H1 (cell line): ENCODE data around the gene FLT1. TPM values are rescaled to one million over a fixed set of nuclear protein-coding genes. Genes with fewer than 3 reads are reported as not detected.

ENCODE experiments used
- CTCF ChIA-PET: fragments of 300-600 bp; sonication (Branson Sonifier 250); formaldehyde crosslinking; loops from one replicate; lab custom pipeline; 2021; ENCODE audit not compliant: partially characterized antibody; lab: Charles Lee
- POLR2A ChIA-PET: fragments of 300-600 bp; sonication (Branson Sonifier 250); formaldehyde crosslinking; loops from one replicate; lab custom pipeline; 2021; ENCODE audit warnings: inconsistent platforms; ENCODE audit not compliant: partially characterized antibody; lab: Charles Lee
- DNase-seq, 2 experiments: peaks; one replicate each; pipeline versions ENCODE4 v3.0.0 to v3.0.0-alpha.2; 2010 to 2022; ENCODE audit warnings: low spot score in 2 of 2, low read depth in 1 of 2, mixed read lengths in 1 of 2
- FAIRE-seq: peaks from 2 replicates; lab custom pipeline; 2011; peaks lifted over from hg19 to GRCh38; lab: Jason Lieb, UNC
- H2AFZ ChIP-seq: 2 replicates; pipeline ENCODE4 v1.8.1; 2012; ENCODE audit warnings: low read length, inconsistent platforms
- H2AK5ac ChIP-seq: 2 replicates; pipeline ENCODE4 v1.6.1; 2013; ENCODE audit warnings: low read depth, low read length
- H2BK120ac ChIP-seq: replicated peaks from 2 replicates; pipeline ENCODE3; 2013; ENCODE audit warnings: low read depth, low read length, inconsistent platforms
- H2BK12ac ChIP-seq: 2 replicates; pipeline ENCODE4 v1.6.1; 2013; ENCODE audit warnings: low read depth, low read length
- H2BK15ac ChIP-seq: 2 replicates; pipeline ENCODE4 v1.6.1; 2013; ENCODE audit warnings: low read length
- H2BK20ac ChIP-seq: 2 replicates; pipeline ENCODE4 v1.6.1; 2013; ENCODE audit warnings: low read length
- H2BK5ac ChIP-seq: 2 replicates; pipeline ENCODE4 v1.6.1; 2013; ENCODE audit warnings: low read depth, low read length
- H3K14ac ChIP-seq: 2 replicates; pipeline ENCODE4 v1.6.1; 2013; ENCODE audit warnings: inconsistent platforms; ENCODE audit not compliant: insufficient read length
- H3K18ac ChIP-seq: 2 replicates; pipeline ENCODE4 v1.6.1; 2013; ENCODE audit warnings: low read length; ENCODE audit errors: extremely low read depth
- H3K23ac ChIP-seq: 2 replicates; pipeline ENCODE4 v1.6.1; 2013; ENCODE audit warnings: inconsistent platforms; ENCODE audit not compliant: insufficient read length
- H3K23me2 ChIP-seq: 2 replicates; pipeline ENCODE4 v1.6.1; 2013; ENCODE audit warnings: low read depth, low read length
- H3K27ac ChIP-seq: 2 replicates; pipeline ENCODE4 v1.6.1; 2011; ENCODE audit warnings: low read depth, low read length, inconsistent platforms
- H3K27me3 ChIP-seq, 4 experiments: replicated peaks in 1 of 4; 1 replicate in 1 of 4; 2 replicates in 3 of 4; pipeline versions ENCODE4 v1.6.1 to v1.8.1; 2011 to 2013; ENCODE audit warnings: low read length in 3 of 4, mild to moderate bottlenecking in 3 of 4, inconsistent platforms in 2 of 4, mixed read lengths in 2 of 4, moderate library complexity in 1 of 4; ENCODE audit not compliant: control insufficient read depth in 3 of 4, insufficient read depth in 3 of 4; ENCODE audit errors: extremely low read depth in 1 of 4
- H3K36me3 ChIP-seq, 4 experiments: 2 replicates each; pipeline versions ENCODE4 v1.6.1 to v1.8.1; 2011 to 2013; ENCODE audit warnings: mild to moderate bottlenecking in 4 of 4, low read length in 3 of 4, moderate library complexity in 2 of 4, control low read depth in 1 of 4, inconsistent platforms in 1 of 4; ENCODE audit not compliant: insufficient read depth in 4 of 4, control insufficient read depth in 2 of 4
- H3K4ac ChIP-seq: replicated peaks from 2 replicates; pipeline ENCODE3; 2013; ENCODE audit warnings: low read length, low read depth, mixed read lengths, inconsistent platforms; ENCODE audit not compliant: insufficient read length
- H3K4me1 ChIP-seq, 4 experiments: replicated peaks in 1 of 4; 1 replicate in 1 of 4; 2 replicates in 3 of 4; pipeline versions ENCODE4 v1.6.1 to v1.8.1; 2011 to 2013; ENCODE audit warnings: low read length in 3 of 4, inconsistent platforms in 2 of 4, mixed read lengths in 1 of 4; ENCODE audit not compliant: insufficient read depth in 4 of 4, control insufficient read depth in 3 of 4
- H3K4me2 ChIP-seq, 2 experiments: 2 replicates each; pipeline versions ENCODE4 v1.6.1 to v1.8.1; 2011 to 2013; ENCODE audit warnings: low read depth in 2 of 2, low read length in 2 of 2, control low read depth in 1 of 2, inconsistent platforms in 1 of 2, mild to moderate bottlenecking in 1 of 2; ENCODE audit not compliant: insufficient read depth in 1 of 2
- H3K4me3 ChIP-seq, 4 experiments: fragments of 200-600, 300-600 bp in 1 of 4; sonication (generic), shearing (Covaris generic), sonication (Bioruptor Twin) in 1 of 4; 2 replicates each; pipeline versions ENCODE4 v1.5.1 to v1.8.1; 2011 to 2016; ENCODE audit warnings: low read length in 4 of 4, low read depth in 3 of 4, control low read depth in 2 of 4, inconsistent platforms in 2 of 4, mild to moderate bottlenecking in 2 of 4, mixed read lengths in 1 of 4, moderate library complexity in 1 of 4; ENCODE audit not compliant: insufficient read depth in 2 of 4; ENCODE audit errors: extremely low read depth in 1 of 4
- H3K56ac ChIP-seq: replicated peaks from 2 replicates; pipeline ENCODE3; 2013; ENCODE audit warnings: low read depth, mild to moderate bottlenecking, mixed read lengths, low read length, inconsistent platforms; ENCODE audit not compliant: insufficient read length
- H3K79me1 ChIP-seq: 2 replicates; pipeline ENCODE4 v1.6.1; 2013; ENCODE audit warnings: low read depth, low read length, control low read depth
- H3K79me2 ChIP-seq, 2 experiments: 2 replicates each; pipeline versions ENCODE4 v1.6.1 to v1.8.1; 2012 to 2013; ENCODE audit warnings: low read length in 2 of 2, mild to moderate bottlenecking in 2 of 2, inconsistent platforms in 1 of 2; ENCODE audit not compliant: insufficient read depth in 2 of 2, control insufficient read depth in 1 of 2
- H3K9ac ChIP-seq, 4 experiments: replicated peaks in 1 of 4; 1 replicate in 1 of 4; 2 replicates in 3 of 4; pipeline versions ENCODE4 v1.6.1 to v1.8.1; 2011 to 2013; ENCODE audit warnings: low read depth in 3 of 4, low read length in 3 of 4, control low read depth in 2 of 4, mild to moderate bottlenecking in 2 of 4, moderate library complexity in 2 of 4, inconsistent platforms in 1 of 4; ENCODE audit errors: extremely low read depth in 1 of 4
- H3K9me3 ChIP-seq, 2 experiments: 2 replicates each; pipeline versions ENCODE4 v1.6.1 to v1.8.1; 2012 to 2013; ENCODE audit warnings: mild to moderate bottlenecking in 2 of 2, moderate library complexity in 2 of 2, control low read depth in 1 of 2, inconsistent platforms in 1 of 2, low read depth in 1 of 2, low read length in 1 of 2, mixed read lengths in 1 of 2; ENCODE audit not compliant: insufficient read depth in 2 of 2
- H4K20me1 ChIP-seq, 2 experiments: replicated peaks in 1 of 2; 2 replicates each; pipeline versions ENCODE3 to v1.8.1; 2011 to 2013; ENCODE audit warnings: inconsistent platforms in 2 of 2, low read length in 2 of 2, mild to moderate bottlenecking in 1 of 2; ENCODE audit not compliant: insufficient read depth in 2 of 2, control insufficient read depth in 1 of 2
- H4K5ac ChIP-seq: 2 replicates; pipeline ENCODE4 v1.6.1; 2013; ENCODE audit warnings: low read length, low read depth, mixed read lengths, inconsistent platforms; ENCODE audit not compliant: insufficient read length
- H4K8ac ChIP-seq: 2 replicates; pipeline ENCODE4 v1.8.0; 2013; ENCODE audit warnings: mild to moderate bottlenecking, moderate library complexity, low read length, inconsistent platforms; ENCODE audit not compliant: insufficient read depth; ENCODE audit errors: extremely low read depth
- H4K91ac ChIP-seq: replicated peaks from 2 replicates; pipeline ENCODE3; 2013; ENCODE audit warnings: low read length, mixed read lengths, inconsistent platforms; ENCODE audit not compliant: insufficient read length
- ATF3 ChIP-seq: IDR thresholded peaks from 2 replicates; pipeline ENCODE4 v1.6.1; 2011; ENCODE audit warnings: low read depth, mild to moderate bottlenecking, low read length; ENCODE audit not compliant: insufficient read depth
- CEBPB ChIP-seq: IDR thresholded peaks from 2 replicates; pipeline ENCODE4 v1.6.1; 2012; ENCODE audit warnings: low read depth, low read length
- SUZ12 ChIP-seq: fragments of 200-600 bp; sonication (generic); IDR thresholded peaks from 2 replicates; pipeline ENCODE4 v1.6.1; 2012; ENCODE audit warnings: mild to moderate bottlenecking, inconsistent platforms, low read length, moderate library complexity, mixed read lengths
- TAF1 ChIP-seq: IDR thresholded peaks from 2 replicates; pipeline ENCODE4 v1.6.1; 2011; ENCODE audit warnings: mild to moderate bottlenecking, low read depth, low read length
- WGBS, 2 experiments: shearing (Covaris generic) in 1 of 2; methylation state at CpG; one replicate each; pipeline versions ENCODE4 v1.1.6 to v1.1.7; 2013 to 2015; ENCODE audit warnings: low lambda C conversion rate in 2 of 2, mixed read lengths in 2 of 2, inconsistent platforms in 1 of 2, low coverage in 1 of 2, missing lambda C conversion rate in 1 of 2; ENCODE audit not compliant: insufficient replicate concordance in 2 of 2, insufficient coverage in 1 of 2, insufficient read length in 1 of 2; ENCODE audit errors: extremely low coverage in 1 of 2, missing lambda C conversion rate in 1 of 2; 5-methylcytosine and 5-hydroxymethylcytosine counted together
- polyA plus RNA-seq, 7 experiments: library from polyadenylated mRNA; depleted of rRNA in 3 of 7; stranded (reverse) in 5 of 7; unstranded in 2 of 7; fragments of >200 nt in 5 of 7; fragments of 200-250 nt in 2 of 7; gene quantifications; 1 replicate in 5 of 7; 2 replicates in 1 of 7; 4 replicates in 1 of 7; pipeline versions ENCODE4 v1.2.1 to v1.2.3, GENCODE V29; 2011 to 2013; ENCODE audit warnings: missing spikeins in 2 of 7, mixed read lengths in 2 of 7
- total RNA-seq: library from RNA; stranded (reverse); fragmentation: NEBNext Ultra II Directional; extraction: Animal tissue kit (Norgen Biotek cat#: 25700); gene quantifications from 2 replicates; pipeline ENCODE4 v1.2.1, GENCODE V29; 2021

Gene FLT1
- total and polyA plus RNA-seq, 2 of the 8 experiments (the other 6 are each of a cell fraction or from before 2014, with no cell fraction given): 19.7 to 90.2 TPM

- WGBS, 2 experiments: 92% methylated on average over 3 of the region's 3 CpGs; no CpG with 5 or more reads in 1 of the 2 experiments
- no peak overlapping the region for H2BK15ac ChIP-seq
- CTCF ChIA-PET: interaction anchor here (0.6 kb wide), 1 partner anchor 280 kb away, joined by 4 read pairs; no protein-coding TSS in a partner anchor
Observed at GRCh38 chr13:28283600-28283999, 211.3 kb downstream of the FLT1 start.

More at GRCh38 chr13:28283600-28283999, 211.3 kb downstream of the FLT1 start:
- Histone ChIP-seq H4K5ac (no peak overlapping the region), H2AK5ac (no peak overlapping the region), H3K14ac (no peak overlapping the region), H2BK12ac (no peak overlapping the region), H3K79me1 (no peaks in the 10 kb centered on the region), H3K23me2 (no peaks in the 10 kb centered on the region; the same call in 1 of the 2 replicates), H2BK20ac (no peak overlapping the region), H3K4me1 (no peaks in the 10 kb centered on the region), H3K27ac (no peak overlapping the region), H3K4me2 (no peak overlapping the region), H3K4me3 (no peak overlapping the region), H3K36me3 (peaks cover 2 to 45% (median 10%) of the 10 kb centered on the region in 4 experiments; a peak in 6 of 8 replicates), H2BK120ac (no peak overlapping the region), H3K56ac (no peak overlapping the region), H3K27me3 (no peaks in the 10 kb centered on the region), H3K9ac (no peak overlapping the region), H4K8ac (no peak overlapping the region), H2BK5ac (no peak overlapping the region), H3K9me3 (no peaks in the 10 kb centered on the region), H3K4ac (no peak overlapping the region), H3K18ac (no peak overlapping the region), H2AFZ (no peak overlapping the region), H3K23ac (no peak overlapping the region), H3K79me2 (no peaks in the 10 kb centered on the region), H4K20me1 (no peaks in the 10 kb centered on the region), H4K91ac (no peak overlapping the region)
- POLR2A ChIA-PET: no interaction called here
- TF ChIP-seq ATF3 (no peak), SUZ12 (no peak), CEBPB (peak; percentile 40; the same call in 1 of the 2 replicates), TAF1 (no peak)
- DNase-seq (no peak), FAIRE-seq (no peak)
